ENCODE data around the gene ANTXRL. TPM values are rescaled to one million over a fixed set of nuclear protein-coding genes. Genes with fewer than 3 reads are reported as not detected.
"Not testable (repeated sequence)": the region's sequence is repeated elsewhere in the genome, so short reads cannot be mapped to it uniquely, and the experiment has no call there.

ANTXRL gene
- total RNA-seq, 1 donor from 2014 or later = not detected

DNA sequence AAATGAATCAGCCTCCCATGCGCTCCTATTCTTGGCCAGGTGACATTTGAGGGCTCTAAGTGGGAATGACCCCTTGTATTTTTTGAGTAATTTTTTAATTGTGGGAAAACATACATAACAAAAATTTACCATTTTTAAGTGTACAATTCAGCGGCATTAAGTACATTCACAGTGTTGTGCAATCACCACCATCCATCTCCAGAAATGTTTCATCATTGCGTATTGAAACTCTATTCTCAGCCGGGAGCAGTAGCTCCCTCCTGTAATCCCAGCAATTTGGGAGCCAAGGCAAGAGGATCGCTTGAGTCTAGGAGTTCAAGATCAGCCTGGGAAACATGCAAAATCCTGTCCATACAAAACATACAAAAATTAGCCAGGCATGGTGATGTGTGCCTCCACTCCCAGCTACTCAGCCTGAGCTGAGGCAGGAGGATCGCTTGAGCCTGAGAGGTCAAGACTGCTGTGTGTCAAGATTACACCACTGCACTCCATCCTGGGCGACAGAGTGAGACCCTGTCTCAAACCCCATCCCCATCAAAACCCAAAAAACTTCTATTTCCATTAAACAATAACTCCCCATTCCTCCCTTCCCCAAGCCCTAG lies 2.5 kb downstream of the ANTXRL start:
- intact Hi-C loops (cut with DNase I) = no loop called here
- ATAC-seq (ENCODE audit: poor library complexity) = no peak
- no peak for DNase-seq

DNA sequence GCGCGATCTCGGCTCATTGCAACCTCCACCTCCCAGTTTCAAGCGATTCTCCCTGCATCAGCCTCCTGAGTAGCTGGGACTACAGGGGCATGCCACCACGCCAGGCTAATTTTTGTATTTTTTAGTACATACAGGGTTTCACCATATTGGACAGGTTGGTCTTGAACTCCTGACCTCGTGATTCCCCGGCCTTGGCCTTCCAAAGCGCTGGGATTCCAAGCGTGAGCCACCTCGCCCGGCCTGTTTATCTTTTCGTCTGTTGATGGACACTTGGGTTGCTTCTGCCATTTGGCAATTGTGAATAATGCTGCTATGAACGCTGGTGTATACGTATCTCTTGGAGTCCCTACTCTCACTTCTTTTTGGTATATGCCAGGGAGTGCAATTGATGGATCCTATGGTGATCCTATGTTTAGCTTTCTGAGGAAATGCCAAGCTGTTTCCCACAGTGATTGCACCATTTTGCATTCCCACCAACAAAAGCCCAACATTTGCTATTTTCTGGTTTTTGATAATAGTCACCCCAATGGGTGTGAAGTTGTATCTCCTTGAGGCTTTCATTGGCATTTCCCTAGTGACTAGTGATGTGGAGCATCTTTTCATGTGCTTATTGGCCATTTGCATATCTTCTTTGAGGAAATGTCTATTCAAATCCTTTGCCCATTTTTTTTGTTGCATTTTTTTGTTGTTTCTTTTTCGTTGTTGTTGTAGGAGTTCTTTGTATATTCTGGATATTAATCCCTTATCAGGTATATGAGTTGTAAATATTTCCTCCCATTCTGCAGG lies 3.5 kb downstream of the ANTXRL start:
- intact Hi-C loops (cut with DNase I) = no loop called here
- no peak for ATAC-seq (ENCODE audit: poor library complexity)
- no peak for DNase-seq

DNA sequence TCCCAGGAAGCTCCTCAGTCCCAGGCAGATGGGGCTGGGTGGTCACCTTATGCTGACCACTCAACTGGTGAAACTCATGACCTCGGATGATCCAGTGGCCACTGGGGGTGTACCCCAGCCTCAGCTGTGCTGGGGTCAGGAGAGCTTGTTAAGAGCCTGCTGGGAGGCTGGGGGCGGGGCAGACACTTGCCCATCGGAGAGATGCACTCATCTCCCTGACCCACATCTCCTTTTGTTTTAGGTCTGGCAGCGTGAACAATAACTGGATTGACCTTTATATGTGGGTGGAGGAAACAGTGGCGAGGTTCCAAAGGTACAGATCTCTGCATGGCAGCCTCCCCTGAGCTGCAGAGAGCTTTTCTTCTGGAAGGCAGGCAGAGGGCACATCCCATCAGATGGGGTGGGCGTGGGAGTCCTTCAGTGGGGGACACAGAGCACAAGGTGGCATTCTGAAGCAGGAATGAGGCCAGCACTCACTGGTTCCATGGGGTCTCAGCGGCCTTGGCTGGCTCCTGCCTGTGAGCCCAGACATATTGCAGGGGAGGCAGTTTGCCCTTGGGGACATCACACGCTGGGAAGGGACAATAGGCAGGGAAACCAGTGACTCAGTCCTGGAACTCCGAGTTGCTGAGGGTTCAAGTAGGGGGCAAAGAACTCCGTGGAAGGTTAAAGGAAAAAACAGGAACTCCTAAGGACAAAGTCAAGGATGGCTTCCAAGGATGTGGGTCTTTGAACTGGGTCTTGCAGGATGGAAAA lies 5.2 kb downstream of the ANTXRL start:
- ATAC-seq (ENCODE audit: poor library complexity) = no peak
- no peak for DNase-seq
- intact Hi-C loops (cut with DNase I) = no loop called here

DNA sequence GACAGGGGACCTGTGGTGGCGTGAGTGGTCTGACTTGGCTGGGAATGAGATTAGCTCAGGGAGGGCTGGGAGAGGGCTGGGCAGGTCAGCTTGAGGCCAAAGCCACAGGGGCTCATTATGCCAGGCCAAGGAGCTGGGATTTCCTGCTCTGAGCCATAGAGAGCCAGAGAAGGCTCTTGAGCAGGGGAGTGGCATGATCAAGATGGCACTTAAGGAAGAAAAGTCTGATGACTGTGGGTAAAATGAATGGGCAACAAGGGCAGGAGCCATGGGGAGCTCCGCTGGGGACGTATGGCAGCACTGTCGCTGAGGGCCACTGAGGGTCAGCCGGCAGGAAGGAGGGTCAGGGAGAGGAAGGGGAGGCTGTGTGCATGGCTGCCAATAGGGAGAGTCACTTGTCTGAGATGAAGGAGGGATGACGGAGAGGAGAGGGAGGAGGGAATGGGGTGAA lies 5.8 kb downstream of the ANTXRL start:
- no peak for DNase-seq

DNA sequence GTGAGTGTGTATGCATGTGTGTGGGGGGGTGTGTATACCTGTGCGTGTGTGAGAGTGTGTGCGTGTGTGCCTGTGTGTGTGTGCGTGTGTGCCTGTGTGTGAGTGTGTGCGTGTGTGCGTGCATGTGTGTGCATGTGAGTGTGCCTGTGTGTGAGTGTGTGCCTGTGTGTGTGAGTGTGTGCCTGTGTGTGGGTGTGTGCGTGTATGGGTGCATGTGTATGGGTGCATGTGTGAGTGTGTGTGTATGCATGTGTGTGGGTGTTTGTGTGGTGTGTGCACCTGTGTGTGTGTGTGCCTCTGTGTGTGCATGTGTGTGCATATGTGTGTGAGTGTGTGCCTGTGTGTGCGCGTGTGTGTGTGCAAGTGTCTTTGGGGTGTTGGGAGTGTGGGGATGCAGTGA lies 6.4 kb downstream of the ANTXRL start:
- ATAC-seq (ENCODE audit: poor library complexity) = no peak
- no peak for DNase-seq
- intact Hi-C loops (cut with DNase I) = no loop called here

More for the DNA sequence above, 5.8 kb downstream of the ANTXRL start:
- intact Hi-C loops (cut with DNase I) = no loop called here
- no peak for ATAC-seq (ENCODE audit: poor library complexity)

DNA sequence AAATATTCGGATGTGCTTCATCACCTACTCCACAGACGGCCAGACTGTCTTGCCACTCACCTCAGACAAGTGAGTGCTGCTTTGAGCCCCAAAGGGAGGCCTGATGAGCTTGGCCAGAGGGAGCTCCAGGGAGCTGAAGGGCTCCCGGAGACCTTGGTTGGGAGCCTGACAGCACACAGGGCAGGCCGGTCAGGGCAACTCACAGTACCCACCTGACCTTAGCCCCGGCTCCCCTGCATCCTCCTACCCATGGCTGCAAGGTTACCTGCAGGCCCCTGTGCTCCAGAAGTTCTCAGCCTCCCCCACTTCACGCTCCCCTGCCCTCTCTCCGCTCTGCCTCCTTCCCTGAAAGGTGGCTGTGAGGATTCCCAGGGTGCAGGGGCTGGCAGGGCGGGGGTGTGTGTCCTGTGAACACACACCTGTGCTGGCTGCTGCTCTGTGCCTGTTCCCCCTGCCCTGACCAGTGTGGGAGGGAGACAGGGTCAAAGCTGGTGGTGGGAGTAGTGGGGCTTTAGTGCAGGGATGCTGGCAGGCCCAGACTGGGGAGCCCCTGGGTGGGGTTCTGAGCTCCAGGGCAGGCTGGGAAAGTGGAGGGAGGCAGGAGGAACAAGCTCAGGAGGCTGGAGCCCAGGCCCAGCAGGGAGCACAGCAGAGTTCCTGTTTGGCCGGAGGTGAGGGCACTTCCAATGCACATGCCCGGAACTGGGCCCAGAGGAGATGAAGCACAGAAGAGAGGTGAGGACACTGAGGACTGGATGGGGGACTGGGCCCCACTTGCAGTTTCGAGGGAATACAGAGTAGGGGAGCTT lies 7.2 kb downstream of the ANTXRL start:
- intact Hi-C loops (cut with DNase I) = no loop called here
- DNase-seq (no peak), ATAC-seq (ENCODE audit: poor library complexity) (peak; percentile 49)

DNA sequence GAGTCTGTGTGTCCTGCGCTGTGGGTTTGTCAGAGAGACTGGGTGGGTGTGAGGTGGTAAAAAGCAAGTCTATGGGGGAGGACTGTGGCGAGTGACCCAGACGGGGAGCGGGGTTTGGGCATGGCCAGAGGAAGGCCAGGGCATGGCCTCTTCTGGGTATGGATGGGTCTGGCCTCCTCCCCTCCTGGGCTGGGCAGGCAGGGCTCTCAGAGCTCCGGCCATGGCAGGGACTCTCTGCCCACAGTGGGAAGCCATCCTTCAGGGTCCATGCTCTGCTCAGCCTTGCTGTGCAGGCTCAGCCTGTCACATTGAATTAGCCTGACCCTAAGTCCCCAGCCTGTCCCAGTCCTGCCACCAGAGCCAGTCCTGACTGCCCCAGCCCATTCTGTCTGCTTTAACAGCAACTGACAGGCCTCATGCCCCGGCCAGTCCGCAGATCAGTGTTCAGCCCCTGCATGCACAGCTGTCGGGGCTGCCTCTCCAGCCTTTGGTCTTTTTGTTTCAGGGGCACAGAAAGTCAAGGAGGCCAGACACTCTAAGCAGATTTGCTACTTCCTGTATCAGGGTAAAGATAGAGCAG lies 7.9 kb downstream of the ANTXRL start:
- ATAC-seq (ENCODE audit: poor library complexity) (no peak), DNase-seq (no peak)
- intact Hi-C loops (cut with DNase I) = no loop called here

DNA sequence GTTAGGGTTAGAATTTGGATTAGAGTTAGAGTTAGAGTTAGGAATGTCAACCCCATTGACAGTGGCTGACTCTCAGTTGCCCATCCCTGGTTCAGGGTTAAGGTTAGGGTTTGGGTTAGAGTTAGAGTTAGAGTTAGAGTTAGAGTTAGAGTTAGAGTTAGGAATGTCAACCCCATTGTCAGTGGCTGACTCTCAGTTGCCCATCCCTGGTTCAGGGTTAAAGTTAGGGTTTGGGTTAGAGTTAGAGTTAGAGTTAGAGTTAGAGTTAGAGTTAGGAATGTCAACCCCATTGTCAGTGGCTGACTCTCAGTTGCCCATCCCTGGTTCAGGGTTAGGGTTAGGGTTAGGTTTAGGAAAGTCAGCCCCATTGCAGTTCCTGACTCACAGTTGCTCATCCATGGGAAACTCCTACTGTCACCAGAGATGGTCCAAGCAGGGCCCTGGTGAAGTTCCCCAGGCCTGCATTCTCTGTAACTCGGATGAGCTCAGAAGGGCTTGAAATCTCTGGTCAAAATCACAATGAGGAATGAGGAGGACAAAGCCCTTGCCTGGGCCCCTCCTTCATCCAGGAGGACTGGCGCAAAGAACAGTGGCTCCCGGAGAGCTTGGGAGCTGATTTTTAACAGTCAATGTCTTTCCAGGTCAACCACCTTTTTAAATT lies 8.7 kb downstream of the ANTXRL start:
- intact Hi-C loops (cut with DNase I); DNase-seq; ATAC-seq (ENCODE audit: poor library complexity): not testable (repeated sequence)

DNA sequence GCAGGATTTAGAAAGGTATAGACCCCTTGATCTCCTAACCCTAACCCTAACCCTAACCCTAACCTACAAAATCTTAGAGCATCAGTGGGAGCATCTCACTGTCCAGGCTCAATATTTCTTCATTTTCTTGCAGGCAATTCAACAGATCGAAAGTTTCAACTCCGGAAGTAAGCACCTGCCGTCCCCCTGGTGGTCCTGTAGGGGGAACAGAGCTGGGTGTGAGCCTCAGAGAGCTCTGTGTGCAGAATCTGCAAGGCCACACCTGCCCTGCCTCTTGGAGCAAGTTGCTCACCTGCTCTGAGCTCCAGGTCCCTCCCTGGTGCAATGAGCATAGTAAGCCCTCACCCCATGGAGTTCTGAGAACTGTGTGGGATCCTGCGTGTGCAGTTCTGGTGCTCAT lies 9.3 kb downstream of the ANTXRL start:
- intact Hi-C loops (cut with DNase I); ATAC-seq (ENCODE audit: poor library complexity); DNase-seq: not testable (repeated sequence)

DNA sequence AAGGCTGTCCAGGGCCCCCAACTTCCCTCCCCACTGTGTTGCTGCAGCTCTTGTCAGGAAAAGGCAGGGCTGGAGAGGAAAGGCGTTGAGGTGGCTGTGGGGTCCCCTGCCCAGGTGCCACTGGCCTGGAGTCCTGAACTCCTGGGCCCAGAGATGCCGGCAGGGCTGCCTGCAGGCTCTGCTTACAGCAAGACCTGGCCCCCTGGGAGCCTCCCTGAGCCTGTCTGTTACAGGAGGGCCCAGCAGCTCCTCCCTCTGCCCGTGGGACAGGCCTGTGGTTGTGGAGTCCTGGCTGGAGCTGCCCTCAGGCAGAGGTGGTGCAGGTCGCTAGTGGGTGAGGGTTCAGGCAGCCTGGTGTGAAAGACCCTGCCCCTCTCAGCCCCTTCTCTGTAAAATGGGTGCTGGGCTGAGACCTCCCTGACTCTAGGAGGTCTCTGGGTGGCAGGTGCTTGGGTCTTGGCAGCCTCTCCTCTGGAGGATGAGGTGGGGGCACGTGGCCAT lies 9.9 kb downstream of the ANTXRL start:
- DNase-seq = no peak
- intact Hi-C loops (cut with DNase I) = no loop called here
- no peak for ATAC-seq (ENCODE audit: poor library complexity)

DNA sequence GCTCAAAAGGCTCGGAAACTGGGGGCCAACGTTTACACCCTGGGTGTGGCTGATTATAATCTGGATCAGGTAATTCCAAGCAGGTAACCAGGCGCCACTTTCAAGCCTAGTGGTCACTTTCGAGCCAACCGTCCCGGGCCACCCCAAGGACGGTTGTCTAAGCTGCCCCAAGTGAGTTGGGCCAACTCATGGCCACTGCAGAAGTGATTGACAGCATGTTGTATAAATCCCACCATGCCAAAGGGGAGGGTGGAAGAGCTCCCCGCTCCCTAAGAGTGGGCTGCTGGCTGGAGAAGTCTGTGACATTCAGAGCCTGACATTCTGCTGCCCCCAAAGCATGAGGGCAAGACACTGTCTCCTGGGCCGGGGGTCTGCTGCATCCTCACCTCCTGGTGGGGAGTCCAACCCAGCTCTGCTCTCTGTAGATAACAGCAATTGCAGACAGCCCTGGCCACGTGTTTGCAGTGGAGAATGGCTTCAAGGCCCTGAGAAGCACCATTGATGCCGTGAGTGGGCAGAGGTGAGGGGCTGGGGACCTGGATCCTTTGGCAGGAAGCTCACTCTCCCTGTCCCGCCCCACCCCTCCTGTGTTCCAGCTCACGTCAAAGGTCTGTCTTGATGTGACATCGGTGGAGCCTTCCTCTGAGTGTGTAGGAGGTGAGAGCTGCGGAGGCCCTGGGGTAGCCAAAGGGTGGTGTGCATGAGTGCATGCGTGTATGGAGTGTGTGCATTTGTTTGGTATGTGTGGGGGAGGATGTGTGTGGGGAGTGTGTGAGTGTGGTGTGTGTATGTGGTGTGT lies 10.8 kb downstream of the ANTXRL start:
- intact Hi-C loops (cut with DNase I) = no loop called here
- ATAC-seq (ENCODE audit: poor library complexity) (no peak), DNase-seq (no peak)

DNA sequence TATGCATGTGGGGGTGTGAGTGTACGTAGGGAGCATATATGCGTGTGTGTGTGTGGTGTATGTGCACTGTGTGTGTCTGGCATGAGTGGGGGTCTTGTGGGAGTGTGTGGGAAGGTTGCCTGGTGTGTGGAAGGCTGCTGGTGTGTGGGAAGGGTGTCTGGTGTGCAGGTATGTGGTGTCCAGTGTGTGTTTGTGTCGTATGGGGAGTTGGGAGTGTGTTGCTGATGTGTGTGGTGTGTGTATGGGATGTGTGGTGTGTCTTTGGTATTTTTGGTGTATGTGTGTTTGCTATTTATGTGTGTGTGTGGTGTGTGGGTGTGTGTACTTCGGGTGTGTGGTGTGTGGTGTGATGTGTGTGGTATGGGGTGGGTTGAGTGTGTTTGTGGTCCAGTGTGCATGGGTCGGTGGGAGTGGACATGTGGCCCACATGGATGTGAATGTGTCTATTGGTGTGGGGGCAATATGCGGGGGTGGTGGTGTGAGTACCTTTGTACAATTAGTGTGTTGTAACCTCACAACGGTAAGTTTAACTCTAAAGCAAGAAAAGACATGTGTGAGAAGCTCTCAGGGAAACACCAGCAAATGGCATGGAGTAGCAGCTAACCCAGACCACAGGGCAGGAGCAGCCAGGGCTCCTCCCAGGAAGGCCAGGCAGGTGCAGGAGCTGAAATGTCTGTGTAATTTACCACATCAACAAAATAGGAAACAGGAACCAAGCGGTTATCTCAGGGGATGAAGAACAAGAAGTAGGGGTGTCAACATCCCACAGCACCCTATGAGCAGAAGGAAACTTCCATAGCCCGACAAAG lies 11.9 kb downstream of the ANTXRL start:
- no peak for ATAC-seq (ENCODE audit: poor library complexity)
- intact Hi-C loops (cut with DNase I) = no loop called here
- DNase-seq = no peak

DNA sequence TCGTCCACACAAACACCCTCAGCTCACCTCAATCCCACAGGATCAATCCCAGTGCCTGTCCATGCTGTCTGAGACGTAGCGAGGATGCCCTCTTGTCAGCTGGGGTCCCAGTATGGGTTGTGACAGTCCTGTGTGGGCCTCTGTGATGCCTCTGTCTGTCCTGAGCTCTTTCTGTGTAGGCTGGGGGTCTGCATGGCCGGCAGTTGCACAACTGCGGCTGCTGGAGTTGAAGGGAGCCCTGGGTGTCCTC lies 12.4 kb downstream of the ANTXRL start:
- no peak for DNase-seq
- ATAC-seq (ENCODE audit: poor library complexity) = no peak
- intact Hi-C loops (cut with DNase I) = no loop called here

DNA sequence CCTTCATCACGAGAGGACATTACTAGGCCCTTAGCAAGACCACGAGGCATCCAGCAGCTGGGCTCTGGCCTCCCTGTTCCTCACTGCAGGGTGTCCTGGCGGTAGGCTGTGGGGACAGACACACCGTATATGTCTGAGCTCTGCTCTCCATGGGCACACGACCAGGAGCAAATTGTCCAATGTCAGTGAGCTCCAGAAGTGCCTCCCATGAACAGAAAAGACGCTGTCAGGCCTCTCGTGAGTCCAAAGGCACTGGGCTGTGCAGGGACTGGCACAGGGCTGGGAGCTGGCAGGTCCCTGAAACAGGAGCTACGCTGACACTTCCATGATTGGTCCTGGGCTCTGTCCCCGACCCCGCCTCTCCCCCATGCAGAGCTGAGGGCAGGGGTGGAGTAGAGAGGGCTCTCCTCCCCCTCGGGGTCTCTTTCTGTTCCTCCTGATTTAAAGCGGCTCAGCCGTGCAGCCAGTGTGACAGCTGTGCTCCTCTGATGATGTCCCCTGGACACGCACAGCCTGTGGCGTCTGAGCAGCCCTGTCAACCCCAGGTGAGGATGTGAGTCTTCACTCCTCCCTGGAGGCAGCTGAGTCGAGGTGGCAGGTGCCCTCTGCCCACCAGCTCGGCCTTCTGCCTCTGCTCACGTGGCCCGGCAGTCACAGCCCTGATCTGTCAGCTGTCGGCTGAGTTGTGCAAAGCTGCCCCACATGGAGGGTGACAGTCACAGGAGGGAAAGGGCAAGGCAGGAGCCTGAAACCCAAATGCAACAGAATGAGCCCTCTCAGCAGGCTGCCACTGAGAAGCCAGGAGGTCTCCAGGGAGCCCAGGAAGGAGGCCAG lies 13.0 kb downstream of the ANTXRL start:
- intact Hi-C loops (cut with DNase I) = no loop called here
- ATAC-seq (ENCODE audit: poor library complexity) (peak; percentile 83), DNase-seq (peak; percentile 62)

DNA sequence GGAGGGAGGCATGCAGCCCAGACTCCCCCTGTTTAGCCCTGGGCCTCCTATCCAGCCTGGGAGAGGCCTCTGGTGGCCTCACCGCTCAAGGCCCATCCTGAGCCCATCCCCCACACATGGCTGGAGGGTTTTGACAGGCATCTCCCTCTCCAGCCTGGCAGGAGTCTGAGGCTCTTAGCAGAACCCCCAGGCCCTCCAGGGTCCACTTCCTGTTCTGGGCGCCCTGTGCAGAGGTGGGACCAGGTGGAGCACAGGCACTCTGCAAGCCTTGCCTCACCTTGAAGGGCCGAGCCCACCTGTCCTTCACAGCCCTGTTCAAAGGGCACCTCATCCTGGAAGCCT lies 13.5 kb downstream of the ANTXRL start:
- DNase-seq; intact Hi-C loops (cut with DNase I): not testable (repeated sequence)
- peak; percentile 6 for ATAC-seq (ENCODE audit: poor library complexity)
